NCI-H2171 (cell line): ENCODE data around the gene HIVEP3.

Source experiments
- DNase-seq: peaks from one replicate; lab custom pipeline; 2025; lab: John Stamatoyannopoulos, UW

The HIVEP3 gene

DNA sequence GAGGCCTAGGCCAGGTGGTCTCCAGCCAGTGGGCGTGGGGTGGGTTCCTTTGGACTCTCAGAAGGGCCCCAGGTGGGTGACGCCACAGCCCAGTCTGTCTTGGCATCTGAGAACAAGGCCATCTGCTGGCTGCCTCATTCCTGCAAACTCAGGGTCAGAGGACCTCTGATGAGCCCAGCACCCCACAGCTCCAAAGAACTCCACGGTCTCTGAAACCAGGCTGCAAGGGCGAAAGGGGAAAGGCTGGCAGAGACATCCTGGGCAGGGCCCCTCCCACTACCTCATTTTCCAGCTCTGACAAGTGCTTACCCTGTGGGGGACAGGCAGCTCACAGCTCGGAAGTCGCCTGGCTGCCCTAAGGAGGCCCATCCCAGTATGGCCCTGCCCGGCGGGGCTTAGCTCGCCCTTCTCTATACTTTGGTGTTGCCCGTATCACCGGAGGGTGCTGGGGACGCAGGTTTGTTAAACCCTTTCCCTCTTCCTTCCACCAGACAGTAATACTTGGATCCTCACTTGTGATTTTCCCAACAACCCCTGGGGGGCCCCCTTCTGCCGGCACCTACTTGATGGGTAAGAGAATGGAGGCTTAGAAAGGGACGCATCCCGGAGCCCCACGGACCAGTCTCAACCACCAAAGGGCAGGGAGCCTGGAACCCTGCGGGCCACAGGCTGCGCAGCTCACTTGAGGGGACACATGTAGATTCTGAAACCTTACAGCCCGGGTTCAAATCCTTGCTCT, 423.3 kb downstream of the HIVEP3 start:
- no peak for DNase-seq

DNA sequence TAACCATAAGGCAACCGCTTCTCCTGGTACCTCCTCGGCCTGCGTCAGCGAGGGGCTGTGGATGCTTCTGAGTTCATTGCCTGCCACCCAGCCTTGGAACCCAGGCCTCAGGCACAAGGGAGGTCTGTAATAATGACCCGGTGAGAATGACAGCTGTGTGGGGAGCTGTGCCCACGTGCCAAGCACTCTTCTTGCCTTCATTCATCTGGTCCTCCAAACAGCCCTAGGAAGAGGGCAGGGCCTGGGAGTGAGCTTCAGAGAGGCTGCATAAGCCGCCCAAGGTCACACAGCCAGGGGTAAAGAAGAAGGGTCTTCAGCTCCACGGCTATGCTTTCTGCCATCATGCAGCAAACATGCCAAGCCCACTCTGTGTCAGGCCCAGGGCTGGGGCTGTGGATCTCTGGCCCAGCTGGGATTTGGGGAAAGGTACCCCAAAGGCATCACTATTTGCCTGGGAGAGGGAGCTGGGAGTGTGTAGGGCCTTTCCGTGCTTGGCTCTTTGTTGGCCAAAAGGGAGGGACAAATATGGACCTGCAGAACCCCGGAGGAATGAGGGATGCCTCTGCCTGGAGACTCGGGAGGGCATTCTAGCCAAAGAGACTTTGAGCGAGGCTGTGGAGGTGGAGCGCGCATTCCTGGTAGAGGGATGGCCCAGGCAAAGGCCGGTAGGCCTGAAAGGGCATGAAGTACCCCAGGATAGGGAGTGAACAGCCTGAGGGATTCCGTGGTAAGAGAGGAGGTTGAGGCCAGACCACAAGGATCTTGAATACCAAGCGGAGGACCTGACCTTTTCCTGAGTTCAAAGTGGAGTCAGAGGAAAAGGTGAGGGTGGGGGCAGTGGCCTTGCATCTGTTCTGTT, 424.1 kb downstream of the HIVEP3 start:
- DNase-seq, result no peak

DNA sequence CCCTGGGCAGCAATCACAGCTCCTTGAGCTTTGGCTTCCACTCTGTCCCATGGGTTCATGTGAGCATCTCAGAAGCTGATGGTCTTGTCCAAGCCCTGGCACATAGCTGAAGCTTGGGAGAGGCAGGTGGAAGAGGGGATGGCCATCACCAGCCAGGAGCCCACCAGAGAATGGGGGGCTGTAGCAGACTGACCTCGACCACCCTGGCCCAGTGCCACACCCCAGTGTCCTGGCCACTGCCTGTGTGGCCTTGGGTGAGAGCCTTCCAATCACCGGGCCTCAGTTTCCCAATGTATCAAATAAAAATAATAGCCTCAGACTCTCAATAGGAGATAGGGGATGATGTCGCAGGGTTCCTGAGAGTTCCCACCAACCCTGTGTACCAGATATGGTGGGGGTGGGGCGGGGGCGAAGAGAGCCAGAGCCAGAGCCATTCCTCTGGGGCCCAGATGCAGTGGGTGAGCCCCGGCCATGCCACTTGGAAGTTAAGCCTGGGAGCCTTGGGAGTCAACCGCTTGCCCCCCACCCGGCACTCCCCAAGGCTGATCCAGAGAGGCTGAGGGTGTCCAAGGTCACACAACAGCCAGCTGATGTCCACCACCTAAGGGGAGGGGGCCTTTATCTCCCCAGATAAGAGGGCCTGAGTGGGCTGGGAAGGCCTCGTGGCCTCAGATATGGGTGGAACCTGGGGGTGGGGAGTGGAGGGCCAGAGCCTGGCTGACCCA, 424.9 kb downstream of the HIVEP3 start:
- no peak for DNase-seq

DNA sequence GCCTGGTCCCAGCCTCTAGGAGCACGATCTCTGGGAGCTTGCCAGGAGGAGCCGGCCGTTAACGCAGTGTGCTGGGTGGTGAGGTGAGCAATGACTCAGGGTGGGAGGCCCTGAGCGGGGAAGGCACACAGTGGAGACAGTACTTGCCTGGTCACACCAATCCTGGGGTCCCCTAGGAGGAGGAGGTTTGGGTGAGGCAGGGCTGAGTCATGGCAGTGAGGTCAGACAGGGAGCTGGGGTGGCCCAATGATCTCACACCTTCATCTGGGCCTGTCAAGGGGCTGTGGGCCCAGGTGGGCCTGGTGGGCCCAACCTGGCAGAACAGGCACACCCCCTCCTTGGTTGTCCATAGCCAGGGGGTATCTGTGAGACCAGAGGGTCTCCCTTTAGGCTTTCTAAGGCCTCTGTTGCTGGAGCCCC, 425.6 kb downstream of the HIVEP3 start:
- DNase-seq, result no peak

DNA sequence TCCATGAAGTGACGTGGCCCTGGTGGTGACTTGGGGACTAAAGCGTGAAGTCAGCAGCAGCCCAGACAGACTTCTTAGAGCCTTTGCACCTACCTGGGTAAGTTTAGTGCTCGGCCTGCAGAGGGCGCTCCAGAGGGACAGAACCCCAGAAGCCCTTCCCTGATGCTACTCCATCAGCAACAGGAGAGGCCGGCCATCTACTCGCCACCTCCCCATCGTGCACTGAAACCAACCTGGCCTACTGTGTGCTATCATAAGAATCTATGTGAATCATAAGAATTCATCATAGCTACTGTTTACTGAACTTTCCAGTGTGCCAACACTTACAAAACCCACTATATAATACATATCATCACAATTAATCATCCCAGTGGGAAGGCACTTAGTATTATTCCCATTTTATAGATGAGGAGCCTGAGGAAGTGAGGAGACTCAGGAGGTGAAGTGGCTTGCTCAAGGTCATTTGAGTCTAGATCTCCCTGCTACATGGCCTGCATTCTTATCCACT, 426.3 kb downstream of the HIVEP3 start:
- DNase-seq, result no peak

DNA sequence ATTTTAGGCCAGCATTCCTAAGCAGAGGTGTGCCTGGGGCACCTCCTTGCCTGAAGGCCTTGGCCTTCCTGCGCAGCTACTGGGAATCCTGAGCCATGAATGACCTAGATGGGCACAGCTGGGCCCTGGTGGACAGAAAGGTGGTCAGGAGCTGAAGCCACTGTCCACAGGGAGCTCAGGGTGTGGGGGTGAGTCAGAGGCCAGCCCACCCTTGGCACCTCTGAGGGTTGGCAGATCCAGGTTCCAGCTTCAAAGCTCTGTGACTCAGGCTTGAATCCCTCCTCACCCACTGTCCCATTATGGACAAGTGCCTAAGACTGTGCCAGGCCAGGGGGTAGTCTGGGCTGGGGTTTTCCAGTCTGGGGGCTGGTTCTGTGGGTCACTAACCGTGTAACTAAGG, 427.8 kb downstream of the HIVEP3 start:
- DNase-seq, result no peak

DNA sequence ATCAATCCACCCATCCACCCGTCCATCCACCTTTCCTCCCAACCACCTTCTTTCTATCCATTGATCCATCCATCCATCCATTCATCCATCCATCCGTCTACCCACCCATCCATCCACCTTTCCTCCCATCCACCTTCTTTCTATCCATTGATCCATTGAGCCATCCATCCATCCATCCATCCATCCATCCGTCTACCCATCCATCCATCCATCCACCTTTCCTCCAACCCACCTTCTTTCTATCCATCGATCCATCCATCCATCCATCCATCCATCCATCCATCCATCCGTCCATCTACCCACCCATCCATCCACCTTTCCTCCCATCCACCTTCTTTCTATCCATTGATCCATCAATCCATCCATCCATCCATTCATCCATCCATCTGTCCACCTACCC, 429.2 kb downstream of the HIVEP3 start:
- no peak for DNase-seq

DNA sequence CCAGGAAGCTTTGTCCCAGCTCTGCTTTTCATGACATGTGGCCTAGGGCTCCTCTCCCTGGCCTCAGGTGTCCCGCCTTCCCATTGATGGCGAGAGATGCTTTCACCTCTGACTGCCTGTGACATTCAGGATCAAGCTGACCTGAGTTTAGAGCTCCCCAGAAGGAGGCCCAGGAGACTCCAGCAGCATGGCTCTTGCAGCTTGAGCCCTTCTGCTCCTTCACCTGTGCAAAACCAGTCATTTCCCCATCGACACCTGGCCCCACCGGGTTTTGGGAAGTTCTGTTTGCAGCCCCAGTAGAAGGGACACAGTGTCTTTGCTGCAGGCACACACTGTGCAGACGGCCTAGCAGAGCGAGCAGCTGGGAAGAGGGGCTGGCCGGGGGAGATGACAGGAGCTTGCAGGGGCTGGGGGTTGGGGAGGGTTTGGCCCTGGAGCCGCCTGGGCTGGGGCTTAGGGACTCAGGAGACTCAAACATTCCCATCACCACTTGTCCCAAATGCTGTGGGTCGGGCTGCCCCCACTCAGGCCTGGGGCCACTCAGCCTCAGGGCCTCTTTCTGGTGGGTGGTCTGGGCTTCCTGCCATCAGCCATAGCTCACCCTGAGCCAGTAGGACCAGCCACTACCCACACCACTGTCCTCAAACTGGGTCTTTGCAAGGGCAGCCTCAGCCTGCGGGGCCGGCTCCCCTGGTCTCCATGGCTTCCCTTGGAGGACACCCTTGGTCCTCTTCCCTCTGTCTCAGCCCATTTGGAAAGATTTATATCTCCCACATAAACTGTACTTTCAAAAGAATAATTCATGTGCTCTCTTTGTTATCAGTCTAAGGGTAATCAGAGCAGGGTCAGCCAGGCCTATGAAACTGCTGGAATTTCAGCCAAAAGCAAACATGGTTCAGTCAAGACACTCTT, 430.4 kb downstream of the HIVEP3 start:
- DNase-seq, result no peak

DNA sequence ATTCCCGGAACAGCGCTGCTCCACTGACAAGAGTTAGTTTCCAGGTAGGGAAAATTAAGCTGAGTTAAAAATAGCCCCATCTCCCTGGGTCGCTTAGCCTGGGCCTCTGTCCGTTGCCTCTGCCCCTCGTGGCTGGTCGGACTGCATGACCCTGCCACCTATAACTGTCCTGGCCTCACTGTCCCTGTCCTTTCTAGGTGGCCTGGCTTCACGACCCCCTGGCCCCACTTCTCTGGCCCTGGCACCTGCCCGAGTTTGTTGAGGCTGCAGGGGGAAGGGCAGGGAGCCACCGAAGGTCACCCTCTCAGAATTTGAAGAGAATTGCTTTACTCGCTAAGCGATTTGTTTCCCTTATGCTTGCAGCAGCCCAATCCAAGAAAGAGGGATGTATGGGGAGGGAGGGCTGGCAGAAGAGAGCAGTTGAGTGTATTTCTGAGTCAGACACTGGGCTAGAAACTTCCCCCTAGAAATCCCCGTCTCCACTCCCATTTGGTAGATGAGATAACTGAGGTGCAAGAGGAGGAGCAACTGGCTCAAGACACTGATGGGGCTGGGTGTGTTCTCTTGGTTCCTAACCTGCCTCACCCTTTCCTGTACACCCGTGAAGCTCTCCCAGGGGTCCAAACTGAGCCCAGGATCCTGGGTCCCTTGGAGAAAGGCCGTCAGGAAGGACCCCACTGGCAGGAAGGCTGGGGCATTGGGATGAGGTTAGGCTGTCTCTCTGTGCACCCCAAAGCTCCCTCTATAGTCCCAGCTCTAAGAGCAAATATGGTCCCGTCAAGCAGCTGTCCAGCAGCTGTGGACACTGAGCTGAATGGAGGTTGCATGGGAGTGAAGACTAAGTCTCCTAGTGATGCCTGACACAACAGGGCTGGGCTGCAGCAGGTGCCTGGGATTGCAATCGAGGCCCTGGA, 431.3 kb downstream of the HIVEP3 start:
- DNase-seq, result no peak

DNA sequence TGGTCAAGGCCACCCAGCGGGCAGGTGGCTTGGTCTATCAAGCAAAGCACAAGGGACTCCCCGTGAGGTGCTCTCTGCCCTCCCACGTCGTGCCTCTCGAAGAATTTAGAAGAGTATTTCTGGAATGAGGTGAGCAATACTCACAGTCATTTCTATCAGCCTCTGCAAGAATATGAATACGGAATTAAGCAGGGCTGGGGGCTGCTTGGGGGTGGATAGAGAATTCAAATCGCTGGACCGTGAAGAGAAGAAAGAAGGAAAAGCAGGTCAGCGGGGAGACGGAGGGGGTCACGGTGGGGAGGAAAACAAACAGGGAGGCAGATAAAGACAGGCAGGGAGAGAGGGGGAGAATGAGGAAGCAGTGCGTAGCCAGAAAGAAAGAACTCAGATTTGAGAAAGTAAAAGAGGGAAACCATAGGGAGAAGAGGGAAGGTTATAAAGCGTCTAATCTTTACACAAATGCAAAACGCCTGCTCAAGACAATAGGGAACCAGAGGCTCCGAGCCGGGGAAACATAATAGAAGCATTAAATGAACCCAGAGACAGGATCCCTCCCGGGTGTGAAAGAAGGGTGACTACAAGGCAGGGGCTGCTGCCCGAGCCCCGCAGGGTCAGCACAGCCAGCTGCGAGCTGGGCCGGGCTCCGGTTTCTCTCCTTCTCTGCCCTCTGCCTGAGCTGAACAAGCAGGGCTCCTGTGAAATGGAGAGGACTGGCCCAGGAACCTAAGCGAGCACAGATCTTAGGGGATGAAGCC, 432.2 kb downstream of the HIVEP3 start:
- no peak for DNase-seq

DNA sequence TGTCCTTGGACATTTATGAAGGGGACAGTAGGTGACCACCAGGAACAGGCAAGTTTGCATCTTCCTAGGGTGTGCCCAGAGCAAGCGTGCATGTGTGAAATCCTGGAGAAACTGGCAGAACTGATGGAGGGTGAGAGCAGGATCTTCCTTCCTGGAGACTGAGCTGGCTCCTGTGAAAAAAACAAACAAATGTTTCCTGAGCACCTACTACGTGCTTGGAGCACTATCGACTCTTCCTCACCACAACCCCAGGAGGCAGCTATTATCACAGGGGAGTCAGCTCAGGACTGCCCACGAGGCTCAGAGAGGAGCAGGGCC, 432.7 kb downstream of the HIVEP3 start:
- no peak for DNase-seq

DNA sequence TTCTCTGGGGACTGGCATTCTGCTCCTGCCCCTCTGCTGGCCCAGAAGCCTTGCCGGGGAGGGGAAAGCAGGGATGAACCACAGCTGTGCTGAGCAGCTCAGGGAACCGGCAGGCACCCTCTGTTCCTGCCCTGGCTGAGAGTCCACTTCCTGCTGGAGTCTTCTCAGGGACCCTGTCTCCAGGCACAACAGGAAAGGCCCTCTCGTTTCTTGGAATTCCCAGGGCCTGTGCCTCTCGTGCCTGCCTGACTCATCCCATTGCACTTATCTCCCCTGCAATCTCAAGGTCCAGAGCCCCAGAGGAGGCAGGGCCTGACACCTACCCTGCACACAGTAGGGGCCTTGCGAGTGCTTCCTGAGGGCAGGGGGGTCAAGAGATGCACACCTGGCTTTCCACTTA, 433.1 kb downstream of the HIVEP3 start:
- no peak for DNase-seq

DNA sequence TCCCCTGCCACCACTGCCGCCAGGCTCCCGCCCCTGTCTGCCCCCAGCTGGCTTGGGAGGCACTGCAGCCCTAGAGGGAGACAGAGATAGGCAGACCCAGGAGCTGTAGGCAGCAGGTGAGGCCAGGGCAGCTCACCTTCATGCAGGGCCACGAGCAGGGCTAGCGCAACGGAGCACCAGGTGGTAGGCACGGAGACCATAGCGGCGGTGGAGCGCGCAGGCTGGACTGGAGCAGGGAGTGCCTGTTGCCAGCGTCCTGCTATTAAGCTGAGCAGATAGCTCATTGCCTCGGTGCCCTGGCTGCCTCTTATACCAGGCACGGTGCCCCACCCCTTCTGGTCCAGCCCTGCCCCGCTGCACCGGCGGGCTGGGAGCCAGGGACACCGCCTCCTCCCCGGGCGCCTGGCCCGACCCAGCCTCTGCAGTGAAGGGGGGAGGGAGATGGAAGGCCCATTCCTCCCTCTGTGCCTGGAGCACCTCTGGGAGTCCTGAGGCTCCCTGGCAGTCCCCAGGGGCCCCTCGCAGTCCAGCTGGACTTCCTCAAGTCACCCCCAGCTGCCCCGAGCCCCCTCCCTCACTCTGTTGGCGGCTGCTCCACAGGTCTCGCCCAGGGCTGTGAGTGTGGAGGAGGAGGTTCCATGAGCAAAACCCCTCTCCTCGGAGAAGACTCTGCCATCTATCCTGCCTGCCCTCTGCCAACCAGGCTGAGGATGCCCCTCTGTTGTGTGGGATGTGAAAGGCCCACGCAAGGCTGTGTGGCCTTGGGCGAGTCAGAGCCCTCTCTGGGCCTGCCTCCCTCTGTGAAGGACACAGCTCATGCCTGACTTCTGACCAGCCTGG, 434.1 kb downstream of the HIVEP3 start, which contains the start of gene EDN2:
EDN2 (minus strand) TSS at position 282 of the 840 bp plus-strand sequence; CDS start at position 200, 82 bp downstream.
- DNase-seq, result peak; percentile 60

DNA sequence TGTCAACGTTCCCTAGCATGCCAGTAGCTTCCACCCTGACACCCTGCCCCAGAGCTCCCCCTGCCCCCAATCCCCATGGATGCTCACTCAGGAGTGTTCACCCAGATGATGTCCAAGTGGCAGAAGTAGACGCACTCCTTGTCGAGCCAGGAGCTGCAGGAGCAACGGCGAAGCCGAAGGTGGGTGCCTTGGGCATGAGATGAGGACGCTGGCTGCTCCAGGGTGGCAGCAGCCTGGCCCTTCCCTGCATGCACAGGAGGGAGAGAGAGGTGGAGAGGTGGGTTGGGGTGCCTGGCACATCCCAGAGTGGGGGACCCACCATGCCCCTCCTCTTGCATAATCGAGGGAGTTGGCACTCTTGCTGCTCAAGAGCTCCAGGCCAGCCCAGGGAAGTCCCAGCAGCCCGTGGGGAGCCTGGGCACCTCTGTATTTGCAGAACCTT, 434.7 kb downstream of the HIVEP3 start:
- no peak for DNase-seq

DNA sequence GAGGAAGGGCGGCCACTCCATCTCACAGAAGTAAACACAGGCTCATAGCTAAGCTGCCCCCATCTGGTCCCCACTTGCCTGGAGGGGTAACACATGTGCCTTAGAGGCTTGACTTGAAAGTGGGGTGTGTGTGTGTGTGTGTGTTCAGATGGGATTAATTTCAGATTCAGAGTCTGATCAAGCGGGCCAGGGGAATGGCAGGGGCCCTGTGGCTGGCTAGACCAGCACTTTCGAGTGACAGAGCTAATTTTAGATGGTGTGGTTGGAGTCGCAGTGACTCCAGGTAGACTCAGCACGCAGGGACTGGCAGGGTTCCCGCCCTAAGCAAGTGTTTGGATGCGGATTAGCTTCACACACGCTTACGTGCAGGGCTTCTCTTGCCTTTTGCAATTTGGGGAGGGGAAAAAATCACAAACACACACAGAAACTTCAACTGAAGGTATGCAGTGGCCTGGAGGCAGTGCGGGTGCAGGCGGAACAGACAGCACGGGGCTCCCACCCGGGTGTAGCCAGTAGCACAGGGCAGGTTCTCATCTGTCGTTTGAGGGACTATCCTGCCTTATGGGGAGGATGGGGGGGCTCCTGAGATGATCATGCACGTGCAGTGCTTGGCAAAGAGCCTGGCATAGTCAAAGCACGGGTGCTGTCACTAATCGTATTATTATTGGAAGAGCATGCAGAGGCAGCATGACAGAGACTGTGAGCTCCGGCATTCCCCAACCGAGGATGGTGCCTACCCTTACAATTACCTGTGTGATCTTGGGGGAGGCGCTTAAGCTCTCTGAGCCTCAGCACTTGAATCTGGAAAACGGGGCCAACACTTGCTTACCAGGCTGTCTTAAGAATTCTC, 435.5 kb downstream of the HIVEP3 start:
- peak; percentile 74 for DNase-seq

DNA sequence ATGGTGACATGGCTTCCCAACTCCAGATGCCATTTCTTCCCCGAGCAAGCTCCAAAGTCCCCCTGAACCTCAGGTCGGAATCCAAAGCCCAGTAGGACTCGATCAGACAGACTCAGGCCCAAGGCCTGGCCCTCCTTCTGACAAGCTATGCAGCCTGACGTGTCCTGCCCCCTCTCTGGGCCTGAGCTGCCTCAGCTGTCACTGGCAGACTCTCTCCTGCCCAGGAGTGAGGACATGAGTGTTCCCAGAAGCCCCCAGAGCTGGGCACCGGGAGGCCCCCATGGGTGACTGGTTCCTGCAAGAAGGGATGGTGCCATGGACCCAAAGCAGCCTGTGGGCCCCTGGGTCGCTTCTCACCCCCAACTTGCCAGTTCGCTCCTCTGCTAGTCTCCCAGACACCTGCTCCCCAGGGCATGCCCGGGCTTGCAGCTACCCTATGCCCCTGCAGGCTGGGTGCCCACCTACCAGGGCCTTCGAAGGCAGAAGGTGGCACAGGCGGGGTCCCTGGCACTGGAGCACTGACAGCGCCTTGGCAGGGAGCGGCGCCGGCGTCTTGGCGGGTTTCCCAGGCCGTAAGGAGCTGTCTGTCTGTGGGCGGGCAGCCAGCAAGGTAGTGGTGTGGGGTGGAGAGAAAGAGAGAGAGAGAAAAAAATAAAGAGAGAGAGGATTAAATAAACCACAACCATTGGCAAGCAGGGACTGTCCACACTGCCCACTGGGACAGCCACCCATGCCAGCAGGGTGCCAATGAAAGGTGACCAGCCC, 436.5 kb downstream of the HIVEP3 start:
- DNase-seq, result peak; percentile 84
